ENCODE data around the gene AUTS2. TPM values are rescaled to one million over a fixed set of nuclear protein-coding genes. Genes with fewer than 3 reads are reported as not detected.

The AUTS2 gene
- total and polyA plus RNA-seq, 2 experiments from 2014 or later, result 32.0 to 91.0 TPM

GRCh38 chr7:70383066-70383782, 784.9 kb downstream of the AUTS2 start:
- Histone ChIP-seq H3K4me2 (no peak overlapping the region), H3K79me2 (replicated peaks; ENCODE audit: insufficient read depth) (no peaks in the 10 kb centered on the region), H4K20me1 (replicated peaks; ENCODE audit: insufficient read depth) (no peaks in the 10 kb centered on the region), H2AFZ (no peak overlapping the region), H3F3A (replicated peaks; ENCODE audit: low read depth) (no peaks in the 10 kb centered on the region), H3K36me3 (ENCODE audit: insufficient read depth) (no peaks in the 10 kb centered on the region), H3K27ac (ENCODE audit: low read depth) (no peak overlapping the region), H3K9me2 (ENCODE audit: insufficient read depth) (0 out of 2 replicates have a peak, but pooled peaks cover 2% of the 10 kb centered on the region), H3K27me3 (ENCODE audit: insufficient read depth) (no peaks in the 10 kb centered on the region), H3K4me1 (ENCODE audit: insufficient read depth) (no peaks in the 10 kb centered on the region), H3K4me3 (no peak overlapping the region)
- TF ChIP-seq NANOG (IDR thresholded peaks at IDR 0.05; ENCODE audit: borderline replicate concordance) (no peak), EZH2 (IDR thresholded peaks at IDR 0.05; ENCODE audit: low read depth, unreplicated experiment) (no peak), CTCF (conservative IDR thresholded peaks at IDR 0.05; ENCODE audit: low read depth in 2 of 2) (no peak), EZH2phosphoT487 (IDR thresholded peaks at IDR 0.05; ENCODE audit: unreplicated experiment) (no peak), REST (IDR thresholded peaks at IDR 0.05; ENCODE audit: unreplicated experiment) (no peak), ZNF462 (CRISPR knock-in tag; IDR thresholded peaks at IDR 0.05) (no peak), POLR2AphosphoS5 (IDR thresholded peaks at IDR 0.05; ENCODE audit: low read depth) (no peak), ZNF331 (CRISPR knock-in tag; IDR thresholded peaks at IDR 0.05; ENCODE audit: low read depth) (no peak), JUNB (IDR thresholded peaks at IDR 0.05; ENCODE audit: unreplicated experiment) (no peak), ETS1 (IDR thresholded peaks at IDR 0.05) (no peak), CREB1 (CRISPR knock-in tag; IDR thresholded peaks at IDR 0.05; ENCODE audit: low read depth) (no peak), ZNF114 (CRISPR knock-in tag; IDR thresholded peaks at IDR 0.05) (no peak), STAT1 (IDR thresholded peaks at IDR 0.05; ENCODE audit: unreplicated experiment) (no peak)
- H3K36me3 Mint-ChIP-seq (ENCODE audit: low read depth), result no peaks in the 10 kb centered on the region
- no peak overlapping the region for H3K4me3 Mint-ChIP-seq
- H3K27ac Mint-ChIP-seq, result no peak overlapping the region
- DNase-seq (ENCODE audit: low spot score) (no peak), ATAC-seq (no peak)
- no peaks in the 10 kb centered on the region for H3K9me3 Mint-ChIP-seq
- no peaks in the 10 kb centered on the region for H3K4me1 Mint-ChIP-seq
- H3K27me3 Mint-ChIP-seq (ENCODE audit: insufficient read depth, low read depth, poor library complexity), result peaks cover 2% of the 10 kb centered on the region

Measured in GM23338 (cell line).